GM04503 (cell line): Measurements from ENCODE around the gene GPR137B.

Experiments
- DNase-seq: peaks from one replicate; pipeline ENCODE4 v3.0.0-alpha.2; 2012; ENCODE audit warnings: low read depth

GPR137B gene

DNA sequence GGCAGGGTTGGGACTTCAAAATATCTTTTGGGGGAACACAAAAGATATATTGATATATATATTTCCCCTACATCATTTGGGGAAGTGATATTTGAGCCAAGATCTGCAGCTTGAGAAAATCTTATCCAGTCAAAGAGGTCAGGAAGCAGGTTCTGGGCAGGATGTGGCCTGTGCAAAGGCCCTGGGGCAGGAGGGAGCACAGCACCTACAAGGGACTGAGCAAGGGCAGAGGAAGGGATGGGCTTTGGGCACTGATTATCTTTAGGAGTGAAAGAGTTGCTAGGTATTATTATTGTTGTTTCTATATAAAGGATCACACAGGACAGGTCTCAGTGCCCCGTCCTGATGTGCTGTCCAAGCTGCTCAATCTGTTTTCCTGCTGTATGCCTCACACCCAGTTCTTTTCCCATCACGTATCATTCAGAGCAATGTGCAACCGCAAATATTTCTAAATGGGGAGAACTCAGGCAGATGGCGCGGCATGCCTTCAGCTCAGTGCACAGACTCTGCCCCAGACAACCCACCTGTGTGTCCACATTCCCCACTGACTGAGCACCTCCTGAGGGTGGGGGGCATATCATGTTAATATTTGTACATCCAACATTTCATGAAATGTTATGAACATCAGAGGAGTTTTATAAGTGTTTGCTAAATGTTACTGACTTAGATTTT is 28.1 kb upstream of the GPR137B start:
- DNase-seq = no peak

- no peak for DNase-seq
Observed at GRCh38 chr1:236117710-236118109, 24.6 kb upstream of the GPR137B start.

DNA sequence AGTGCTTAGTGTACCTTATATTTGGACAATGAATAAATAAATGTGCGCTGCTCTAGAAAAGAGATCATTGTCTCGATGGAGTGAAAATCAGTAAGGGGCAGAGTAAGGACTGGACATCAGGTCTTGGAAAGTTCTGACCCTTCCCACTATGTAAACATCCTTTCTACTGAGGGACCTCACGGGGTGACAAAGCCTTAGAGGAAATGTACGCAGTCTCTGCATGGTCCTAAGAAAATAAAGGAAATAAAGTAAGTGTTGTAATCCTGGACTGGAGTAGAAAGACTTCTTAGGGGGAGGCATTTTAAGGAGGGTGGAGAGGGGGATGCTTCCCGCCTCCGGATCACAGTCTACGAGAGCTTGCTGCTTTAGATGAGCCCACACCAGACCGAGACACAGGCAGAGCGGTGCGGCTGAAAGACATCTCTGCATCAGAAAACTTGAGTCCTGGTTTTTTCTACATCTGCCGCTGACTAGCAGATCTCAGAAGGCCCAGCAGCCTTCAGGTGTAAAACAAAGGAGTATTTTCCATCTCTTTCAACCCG is 22.3 kb upstream of the GPR137B start:
- DNase-seq = no peak

DNA sequence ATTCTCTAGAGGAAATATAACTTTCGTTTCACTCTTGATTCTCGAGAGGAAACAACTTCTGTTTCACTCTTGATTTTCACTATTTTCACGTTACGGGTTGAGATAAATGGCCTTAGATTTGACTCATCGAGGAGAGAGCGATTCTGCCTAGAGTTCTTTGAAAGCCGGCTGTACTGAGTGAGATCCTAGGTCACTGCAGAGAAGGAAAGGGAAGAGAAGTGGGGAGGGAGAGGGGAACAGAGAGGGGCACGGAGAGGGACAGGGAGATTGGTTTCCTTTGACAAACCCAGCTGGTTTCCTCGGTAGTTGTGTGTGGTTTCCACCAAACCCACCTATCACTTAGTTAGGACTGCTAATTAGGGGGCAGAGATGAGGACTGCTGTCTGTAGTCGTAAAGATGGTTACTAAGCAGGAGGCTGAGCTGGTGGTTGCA is 21.6 kb upstream of the GPR137B start:
- no peak for DNase-seq

DNA sequence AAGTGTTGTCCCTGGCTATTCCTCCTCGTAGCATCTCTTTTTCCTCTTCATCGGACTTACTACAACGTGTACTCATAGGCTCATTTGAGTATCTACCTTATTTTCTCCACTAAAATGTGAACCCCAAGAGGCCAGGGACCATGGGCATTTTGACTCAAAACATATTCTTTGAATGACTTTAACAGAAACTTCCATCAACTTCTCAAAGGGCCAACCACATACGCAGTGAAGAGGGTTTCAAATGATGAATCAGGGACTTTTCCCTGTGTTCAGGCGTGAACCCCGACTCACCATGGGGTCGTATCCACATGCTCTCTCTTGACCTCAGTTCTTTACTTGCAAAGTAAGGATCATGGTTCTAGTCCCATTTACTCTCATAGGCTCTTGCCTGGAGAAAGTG is 20.2 kb upstream of the GPR137B start:
- DNase-seq = no peak

DNA sequence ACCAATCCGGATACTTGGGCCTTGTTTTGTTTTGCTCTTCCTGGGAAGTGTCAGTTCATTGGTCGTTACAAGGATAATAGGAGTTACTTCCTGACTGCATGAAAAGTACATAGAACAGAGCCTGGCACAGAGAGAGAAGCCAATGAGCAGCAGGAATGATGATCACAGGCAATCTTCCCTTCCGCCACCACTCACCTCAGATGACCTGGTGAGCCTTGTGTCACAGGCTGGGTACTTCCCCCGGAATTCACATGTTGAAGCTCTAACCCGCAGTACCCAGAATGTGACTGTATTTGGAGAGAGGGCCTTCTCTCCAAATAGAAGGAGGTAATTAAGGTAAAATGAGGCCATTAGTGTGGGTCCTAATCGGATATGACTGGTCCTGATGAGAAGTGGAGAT is 18.8 kb upstream of the GPR137B start:
- DNase-seq = no peak

GRCh38 chr1:236124965-236125364 is 17.4 kb upstream of the GPR137B start:
- no peak for DNase-seq

GRCh38 chr1:236127045-236127444 is 15.3 kb upstream of the GPR137B start:
- DNase-seq = no peak

DNA sequence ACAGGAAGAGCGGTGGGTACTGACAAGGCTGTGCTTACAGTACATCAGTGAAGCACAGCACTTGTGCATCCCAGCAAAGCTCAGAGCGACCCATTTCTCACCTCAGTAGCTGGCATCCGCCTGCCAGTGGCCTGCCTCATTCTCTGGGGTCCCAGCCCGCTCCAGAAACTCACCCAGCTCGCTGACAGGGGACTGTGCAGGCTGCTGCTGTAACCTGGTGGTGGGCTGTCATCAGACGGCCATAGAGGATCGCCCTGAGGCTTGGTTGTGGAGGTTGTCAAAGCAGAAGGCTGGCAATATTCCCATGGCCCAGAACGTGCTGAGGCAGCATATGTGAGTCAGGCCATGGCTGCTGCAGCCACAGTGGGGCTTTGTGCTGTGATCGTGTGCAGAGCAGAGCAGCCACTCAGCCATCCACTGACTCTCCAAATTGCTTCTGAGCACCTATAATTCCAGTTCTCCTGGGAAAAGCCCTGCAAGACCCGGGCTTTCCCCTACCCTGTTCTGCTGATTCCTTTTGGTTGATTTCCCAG is 13.6 kb upstream of the GPR137B start:
- DNase-seq = no peak

- no peak for DNase-seq
Observed at GRCh38 chr1:236129306-236129705, 13.0 kb upstream of the GPR137B start.

DNA sequence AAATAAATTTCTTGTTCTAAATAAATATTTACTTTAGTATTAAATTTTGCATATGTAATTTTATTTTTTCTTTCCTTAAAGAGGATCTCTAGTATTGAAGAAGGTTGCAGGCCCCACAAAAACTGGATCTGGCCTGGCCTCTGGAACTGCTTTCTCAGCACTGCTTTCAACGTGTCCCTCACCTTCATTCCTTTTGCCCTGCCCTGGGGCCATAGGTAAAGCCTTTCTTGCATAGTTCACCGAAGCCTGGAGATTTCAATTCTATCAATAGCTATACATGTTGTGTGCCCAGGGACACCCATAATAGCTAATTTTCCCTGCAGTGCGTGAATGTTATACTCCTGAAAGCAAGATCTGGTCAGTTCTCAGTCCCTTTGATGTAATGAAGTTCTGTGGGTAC is 12.0 kb upstream of the GPR137B start:
- DNase-seq = no peak

DNA sequence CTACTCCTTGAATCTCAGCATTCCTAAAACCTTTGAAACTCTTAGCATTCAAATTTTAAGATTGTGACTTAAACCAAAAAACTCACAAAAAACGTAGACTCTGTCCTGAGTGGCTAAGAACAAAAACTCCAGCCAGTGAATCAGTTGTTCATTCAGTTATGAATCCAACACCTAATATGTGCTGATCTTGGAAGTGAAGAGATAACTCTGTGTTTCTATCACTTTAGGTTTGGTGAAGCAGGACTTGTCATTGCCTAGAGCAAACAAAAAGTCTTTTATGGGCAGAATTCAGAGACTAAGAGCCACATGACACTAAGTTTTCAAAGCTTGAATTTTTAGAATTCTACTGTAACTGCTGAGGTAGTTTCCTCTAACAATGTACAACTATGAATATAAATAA is 10.4 kb upstream of the GPR137B start:
- no peak for DNase-seq

DNA sequence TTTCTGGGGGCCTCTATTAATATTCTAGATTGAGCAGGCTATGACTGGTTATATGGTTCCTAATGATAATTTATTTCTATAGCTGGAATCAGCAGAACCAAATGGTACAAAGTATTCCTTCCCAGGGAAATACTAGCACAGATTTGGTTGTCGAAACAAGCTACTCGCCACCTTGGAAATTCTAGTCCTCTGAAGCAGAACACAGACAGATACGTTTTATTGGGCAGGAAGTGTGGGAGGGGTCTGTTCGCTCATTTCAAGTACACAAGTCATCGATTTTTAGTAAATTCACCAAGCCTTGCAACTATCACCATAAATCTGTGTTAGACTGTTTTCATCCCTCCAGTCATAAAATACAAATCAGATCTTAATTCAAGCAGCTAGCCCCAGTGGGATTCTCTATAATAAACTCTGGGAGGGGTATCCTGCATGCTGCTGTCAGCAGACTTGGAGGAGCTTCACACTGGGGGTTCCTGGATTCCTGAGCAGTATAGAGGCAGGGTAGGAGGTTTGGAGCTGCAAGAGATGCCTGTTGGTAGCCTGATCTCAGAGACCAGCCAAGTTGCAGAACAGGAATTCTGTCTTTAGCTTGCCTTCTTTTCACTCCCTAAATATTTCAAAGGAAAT is 9.8 kb upstream of the GPR137B start:
- no peak for DNase-seq

GRCh38 chr1:236133339-236133738 is 9.0 kb upstream of the GPR137B start:
- DNase-seq = no peak

DNA sequence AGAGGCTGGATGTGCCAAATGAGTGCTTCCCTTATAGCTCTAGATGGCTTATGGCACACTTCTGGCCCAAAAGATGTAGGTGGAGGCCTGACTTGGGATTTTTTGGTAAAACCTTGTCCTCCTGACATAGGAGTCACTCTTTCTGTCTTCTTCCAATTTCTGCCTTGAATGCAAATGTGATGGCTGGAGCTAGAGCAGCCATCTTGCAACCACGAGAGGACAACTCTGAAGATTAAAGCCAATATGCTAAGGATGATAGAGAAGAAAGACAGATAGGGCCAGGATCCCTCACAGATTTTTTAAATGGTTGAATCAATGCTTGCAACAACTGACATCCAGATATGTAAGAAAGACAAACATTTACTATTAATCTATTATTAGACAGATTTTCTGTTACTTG is 8.5 kb upstream of the GPR137B start:
- no peak for DNase-seq

- no peak for DNase-seq
Observed at GRCh38 chr1:236137285-236137852, 5.0 kb upstream of the GPR137B start.

GRCh38 chr1:236139495-236139894 is 2.8 kb upstream of the GPR137B start:
- no peak for DNase-seq

DNA sequence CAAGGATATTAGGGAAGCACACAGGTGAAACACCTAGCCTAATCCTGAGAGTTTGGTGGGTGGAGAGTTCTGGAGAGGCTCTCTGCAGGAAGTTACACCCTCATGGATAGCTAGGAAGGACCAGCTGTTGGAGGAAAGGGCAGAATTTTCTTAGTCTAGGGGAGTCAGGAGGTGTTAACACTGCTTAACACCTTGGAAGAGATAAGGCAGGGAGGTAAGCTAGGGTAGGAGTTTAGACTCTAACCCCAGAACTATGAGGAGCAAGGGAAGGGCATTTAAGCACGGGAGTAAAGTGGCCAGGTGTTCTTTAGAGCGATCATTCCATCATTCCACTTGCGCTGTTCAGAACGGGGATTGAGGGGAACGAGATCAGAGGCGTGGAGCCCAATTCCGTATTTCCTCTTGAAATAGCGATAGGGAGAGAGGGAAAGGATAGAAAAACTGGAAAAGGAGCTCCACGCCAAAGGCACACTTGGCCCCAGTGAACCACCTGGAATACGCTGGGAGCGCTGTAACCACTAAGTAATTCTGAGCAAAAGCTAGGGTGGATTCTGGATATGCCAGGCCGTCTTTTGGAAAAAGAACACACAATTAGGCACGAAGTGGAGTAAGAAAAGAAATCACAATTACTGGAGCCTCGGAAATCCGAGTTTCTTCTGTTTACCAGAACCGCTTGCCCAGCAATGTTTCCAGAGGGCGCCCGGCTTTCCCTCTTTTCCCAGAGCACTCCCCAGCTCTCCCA is 1.5 kb upstream of the GPR137B start:
- no peak for DNase-seq

DNA sequence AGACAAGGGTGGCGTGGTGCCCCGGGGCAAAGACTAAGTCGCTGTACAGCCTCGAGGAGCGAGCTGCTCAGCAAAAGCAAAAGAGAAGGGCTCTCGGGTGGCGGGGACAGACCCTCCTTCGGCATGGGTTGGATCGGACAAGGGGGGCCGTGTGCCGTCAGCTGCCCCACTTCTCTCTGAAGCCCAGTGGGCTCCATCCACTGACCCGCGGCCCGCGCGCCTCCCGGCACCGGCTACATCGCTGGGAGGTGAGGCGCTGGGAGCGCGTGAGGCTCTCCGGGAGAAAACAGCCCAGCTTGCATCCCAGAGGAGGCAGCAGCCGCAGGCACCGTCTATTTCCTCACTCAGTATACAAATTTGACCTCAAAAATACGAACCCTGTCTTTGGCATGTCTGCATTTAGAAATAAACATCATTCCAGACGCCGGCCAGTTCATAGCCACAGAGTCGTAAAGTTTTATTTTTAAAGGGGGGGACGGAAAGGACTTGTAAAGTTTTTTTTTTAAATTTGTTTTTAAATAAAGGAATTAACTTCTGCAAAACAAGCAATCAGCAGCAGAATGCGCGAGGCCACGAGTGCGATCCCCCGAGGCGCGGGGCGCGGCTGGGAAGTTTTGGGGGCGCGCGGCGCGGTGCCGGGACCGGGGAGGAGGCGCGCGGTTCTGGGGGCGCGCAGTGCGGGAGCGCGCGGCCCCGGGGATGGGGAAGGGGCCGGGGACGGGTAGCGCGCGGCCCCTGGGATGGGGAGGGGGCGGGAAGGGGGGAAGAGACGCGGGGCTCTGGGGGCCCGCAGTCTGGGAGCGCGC is 689 bp upstream of the GPR137B start:
- DNase-seq = peak; percentile 27

DNA sequence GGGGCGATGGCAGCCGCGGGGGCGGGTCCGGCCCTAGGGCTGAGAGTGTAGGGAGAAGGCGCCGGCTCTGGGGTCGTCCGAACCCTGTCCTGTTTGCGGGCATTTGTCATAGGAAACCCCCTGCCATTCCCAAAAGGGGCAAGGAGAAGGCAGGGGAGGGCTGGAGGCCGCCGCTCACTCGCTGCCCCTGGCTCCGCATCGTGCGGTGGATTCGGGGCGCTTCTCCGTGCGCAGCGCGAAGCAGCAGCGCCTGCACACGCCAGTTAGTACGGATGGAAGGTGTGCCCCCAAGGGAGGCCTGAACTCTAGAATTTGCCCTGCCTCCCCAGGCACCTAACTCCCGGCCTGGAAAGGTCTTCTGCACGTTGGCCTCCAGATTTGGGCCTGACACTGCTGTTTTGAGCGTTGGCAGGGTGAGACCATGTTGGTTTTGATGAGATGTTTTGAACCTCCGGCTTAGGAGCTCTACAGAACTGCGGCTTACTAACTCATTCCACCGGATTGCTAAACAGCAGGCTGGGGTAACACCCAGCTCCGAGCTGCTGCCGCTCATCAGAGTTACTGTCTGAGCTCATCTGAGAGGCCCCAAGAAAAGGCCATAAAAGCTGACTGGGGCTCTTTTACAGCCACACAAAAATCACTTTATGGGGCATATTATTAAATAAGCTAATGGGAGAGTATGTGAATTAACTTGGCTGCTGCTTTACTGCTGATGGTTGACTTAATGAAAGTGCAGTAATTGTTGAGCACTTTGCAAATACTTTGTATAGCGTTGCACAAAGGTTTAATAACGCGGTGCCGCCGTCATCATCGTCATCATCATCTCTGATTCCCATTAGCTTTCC is 987 bp downstream of the GPR137B start:
- peak; percentile 55 for DNase-seq

DNA sequence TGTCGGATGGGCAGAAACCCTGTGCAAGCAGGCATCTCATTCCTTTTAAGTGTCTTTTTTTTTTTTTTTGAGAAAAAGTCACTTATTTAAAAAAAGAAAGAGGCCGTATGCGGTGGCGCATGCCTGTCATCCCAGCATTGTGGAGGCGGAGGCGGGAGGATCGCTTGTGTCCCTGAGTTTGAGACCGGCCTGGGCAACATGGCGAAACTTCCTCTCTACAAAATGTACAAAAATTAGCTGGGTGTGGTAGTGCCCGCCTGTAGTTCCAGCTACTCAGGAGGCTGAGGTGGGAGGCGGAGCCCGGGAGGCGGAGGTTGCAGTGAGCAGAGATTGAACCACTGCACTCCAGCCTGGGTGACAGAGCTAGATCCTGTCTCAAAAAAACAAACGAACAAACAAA is 1.7 kb downstream of the GPR137B start:
- DNase-seq = no peak
